Fibroblast of lung (primary cell): ENCODE measurements around the gene KIAA0930.

Experiments used
- CTCF ChIP-seq, 2 donors: IDR thresholded peaks in 1 of 2; conservative IDR thresholded peaks in 1 of 2; 1 replicate in 1 of 2; 2 replicates in 1 of 2; pipeline ENCODE4 v1.5.1; 2011 to 2012; ENCODE audit warnings: low read length in 2 of 2, control low read depth in 1 of 2, inconsistent platforms in 1 of 2, low read depth in 1 of 2, mild to moderate bottlenecking in 1 of 2
- EZH2 ChIP-seq: IDR thresholded peaks from 2 replicates; pipeline ENCODE4 v1.5.1; 2012; ENCODE audit warnings: low read length, control low read depth, mild to moderate bottlenecking; ENCODE audit errors: missing control alignments

GRCh38 chr22:45208696-45208992 lies 32.0 kb downstream of the KIAA0930 start:
- no peak for TF ChIP-seq CTCF (conservative IDR thresholded peaks at IDR 0.05 in 1 of 2, IDR thresholded peaks at IDR 0.05 in 1 of 2; ENCODE audit: low read depth in 1 of 2, low read length in 2 of 2)
- TF ChIP-seq EZH2, result no peak
